HepG2 (cell line): ENCODE data around the gene VIPR1. TPM values are rescaled to one million over a fixed set of nuclear protein-coding genes. Genes with fewer than 3 reads are reported as not detected.

Experiments
- ATAC-seq: fragments of 200-7000 bp; cut with Tn5 transposase; 3 replicates; pipeline ENCODE4 v1.9.1; 2020; ENCODE audit warnings: mild to moderate bottlenecking, moderate library complexity
- BruUV-seq: library from RNA; stranded (reverse); fragments of 400-500 nt; replicated peaks from 2 replicates; lab custom pipeline; 2021; lab: Mats Ljungman, UMichigan
- CTCF ChIA-PET: fragments of 300-600 bp; formaldehyde crosslinking; extraction: SDS; loops from one replicate; lab custom pipeline; 2021; ENCODE audit warnings: low total read pairs, inconsistent platforms, low intra/inter-chr PET ratio; lab: Yijun Ruan, JAX
- POLR2A ChIA-PET: fragments of 350-600 bp; sonication (Branson Sonifier 250); formaldehyde crosslinking; loops from one replicate; lab custom pipeline; 2020; ENCODE audit warnings: antibody characterized with exemption, inconsistent platforms; lab: Yijun Ruan, JAX
- DNase-seq: peaks from one replicate; pipeline ENCODE4 v3.0.0-alpha.2; 2015; ENCODE audit warnings: low spot score
- FAIRE-seq: peaks from 3 replicates; lab custom pipeline; 2011; peaks lifted over from hg19 to GRCh38; lab: Jason Lieb, UNC
- H2AFZ ChIP-seq: one replicate; pipeline ENCODE4 v1.6.1; 2011; ENCODE audit warnings: low read length, inconsistent platforms
- H3K27ac ChIP-seq: fragments of 300-600 bp; 3 replicates; pipeline ENCODE4 v1.8.0; 2011; ENCODE audit warnings: mixed run types, mild to moderate bottlenecking, mixed read lengths, low read length, inconsistent platforms; ENCODE audit not compliant: insufficient read depth; ENCODE audit errors: extremely low read length
- H3K27me3 ChIP-seq, 2 experiments: fragments of 200-600 bp in 1 of 2; 2 replicates in 1 of 2; 3 replicates in 1 of 2; pipeline versions ENCODE4 v1.6.0 to v1.8.0; 2011; ENCODE audit warnings: low read length in 2 of 2, mild to moderate bottlenecking in 2 of 2, moderate library complexity in 2 of 2, inconsistent platforms in 1 of 2; ENCODE audit not compliant: insufficient read depth in 2 of 2, control insufficient read depth in 1 of 2
- H3K36me3 ChIP-seq, 2 experiments: fragments of 200-600 bp in 1 of 2; replicated peaks in 1 of 2; 2 replicates in 1 of 2; 3 replicates in 1 of 2; pipeline versions ENCODE4 v1.5.1 to v1.8.0; 2011; ENCODE audit warnings: low read length in 2 of 2, inconsistent platforms in 1 of 2; ENCODE audit not compliant: insufficient read depth in 2 of 2, control insufficient read depth in 1 of 2
- H3K4me1 ChIP-seq: 2 replicates; pipeline ENCODE4 v1.5.1; 2012; ENCODE audit warnings: low read length, inconsistent platforms; ENCODE audit not compliant: insufficient read depth
- H3K4me2 ChIP-seq: 2 replicates; pipeline ENCODE4 v1.6.0; 2011; ENCODE audit warnings: low read depth, low read length, inconsistent platforms
- H3K4me3 ChIP-seq, 3 experiments: fragments of 200-600 bp in 1 of 3; sonication (generic), shearing (Covaris generic) in 1 of 3; replicated peaks in 1 of 3; 2 replicates each; pipeline ENCODE4 v1.5.1; 2011 to 2016; ENCODE audit warnings: low read length in 3 of 3, inconsistent platforms in 2 of 3, low read depth in 2 of 3, mild to moderate bottlenecking in 2 of 3, control low read depth in 1 of 3, mixed read lengths in 1 of 3; ENCODE audit not compliant: insufficient read depth in 1 of 3
- H3K79me2 ChIP-seq: one replicate; pipeline ENCODE4 v1.6.1; 2011; ENCODE audit warnings: low read length, inconsistent platforms; ENCODE audit not compliant: insufficient read depth
- H3K9ac ChIP-seq: 2 replicates; pipeline ENCODE4 v1.6.0; 2011; ENCODE audit warnings: mild to moderate bottlenecking, low read depth, low read length, inconsistent platforms; ENCODE audit not compliant: insufficient read depth
- H3K9me3 ChIP-seq: 2 replicates; pipeline ENCODE4 v1.5.1; 2012; ENCODE audit warnings: mild to moderate bottlenecking, low read length
- H4K20me1 ChIP-seq: 2 replicates; pipeline ENCODE4 v1.6.0; 2011; ENCODE audit warnings: inconsistent platforms, mild to moderate bottlenecking, low read length, moderate library complexity; ENCODE audit not compliant: insufficient read depth
- CREM ChIP-seq, 2 experiments: sonication (generic) in 1 of 2; formaldehyde crosslinking in 1 of 2; IDR thresholded peaks; 2 replicates each; pipeline versions ENCODE4 v1.4.0 to v1.6.1; 2016 to 2020; ENCODE audit warnings: antibody characterized with exemption in 1 of 2, mild to moderate bottlenecking in 1 of 2, missing genetic modification reagents in 1 of 2
- RARG ChIP-seq: sonication (generic); formaldehyde crosslinking; IDR thresholded peaks from 2 replicates; pipeline ENCODE4 v1.4.0; 2020; ENCODE audit warnings: low read depth, mild to moderate bottlenecking, missing genetic modification reagents
- RERE ChIP-seq: IDR thresholded peaks from 2 replicates; pipeline ENCODE4 v1.6.1; 2016; ENCODE audit warnings: low read depth, missing genetic modification reagents, missing compliant biosample characterization
- SETDB1 ChIP-seq: sonication (generic); formaldehyde crosslinking; IDR thresholded peaks from 2 replicates; pipeline ENCODE4 v1.5.1; 2020; ENCODE audit warnings: missing genetic modification reagents, mild to moderate bottlenecking, borderline replicate concordance
- ZNF34 ChIP-seq: sonication (generic); formaldehyde crosslinking; IDR thresholded peaks from 2 replicates; pipeline ENCODE4 v1.4.0; 2020; ENCODE audit warnings: mild to moderate bottlenecking, missing genetic modification reagents, borderline replicate concordance
- ZNF629 ChIP-seq: sonication (generic); formaldehyde crosslinking; conservative IDR thresholded peaks from 2 replicates; pipeline ENCODE4 v1.5.0; 2020; ENCODE audit warnings: missing genetic modification reagents
- ZNF710 ChIP-seq: sonication (generic); formaldehyde crosslinking; IDR thresholded peaks from 2 replicates; pipeline ENCODE4 v1.5.0; 2020; ENCODE audit warnings: mild to moderate bottlenecking, missing genetic modification reagents, borderline replicate concordance
- whole genome bisulfite sequencing: methylation state at CpG from one replicate; pipeline ENCODE4 v1.1.6; 2017; ENCODE audit warnings: low lambda C conversion rate; 5-methylcytosine and 5-hydroxymethylcytosine counted together
- in situ Hi-C: cut with HindIII; loops from 2 replicates; pipeline ENCODE4 v1.10.0; 2017; ENCODE audit warnings: low pct_unique_long_range_greater_than_20kb; ENCODE audit not compliant: extremely low pct_ligation_motif_present
- intact Hi-C: fragments of 100-400 bp; cut with micrococcal nuclease; formaldehyde crosslinking; loops from one replicate; pipeline ENCODE4 v1.10.0; 2022; ENCODE audit not compliant: unreplicated experiment
- polyA plus RNA-seq, 8 experiments: library from polyadenylated mRNA; depleted of rRNA in 3 of 8; stranded (reverse) in 7 of 8; unstranded in 1 of 8; fragments of >200 nt; fragmentation: Illumina TruSeq in 4 of 8; extraction: Trizol in 4 of 8; gene quantifications; 2 replicates each; pipeline versions ENCODE4 v1.2.1 to v1.2.3, GENCODE V29; 2011 to 2016; ENCODE audit warnings: low read depth in 4 of 8, missing spikeins in 1 of 8, mixed read lengths in 1 of 8; ENCODE audit not compliant: insufficient read depth in 1 of 8
- total RNA-seq, 5 experiments: library from RNA; depleted of rRNA; stranded (reverse); fragments of >200 nt; fragmentation: Illumina TruSeq; extraction: Trizol; gene quantifications; 2 replicates each; pipeline ENCODE4 v1.2.3, GENCODE V29; 2016; ENCODE audit warnings: low read depth in 1 of 5

The VIPR1 gene
- total and polyA plus RNA-seq, 2 of the 13 experiments (the other 11 are each of a cell fraction or from before 2014, with no cell fraction given): 0.04 to 0.11 TPM

- TF ChIP-seq CREM (IDR thresholded peaks at IDR 0.05) (no peak), CREM (CRISPR knock-in tag; IDR thresholded peaks at IDR 0.05) (no peak), SETDB1 (no peak), ZNF710 (CRISPR knock-in tag) (no peak)
Measured at GRCh38 chr3:42515976-42516375, 13.5 kb downstream of the VIPR1 start (continued).

GRCh38 chr3:42516443-42516842, 14.0 kb downstream of the VIPR1 start:
- POLR2A ChIA-PET: no interaction called here
- no peak overlapping the region for H2AFZ ChIP-seq
- intact Hi-C loops: no loop called here

GRCh38 chr3:42517117-42517516, 14.7 kb downstream of the VIPR1 start:
- Histone ChIP-seq H2AFZ (no peak overlapping the region), H3K4me3 (no peak overlapping the region), H3K36me3 (no peaks in the 10 kb centered on the region), H3K79me2 (no peaks in the 10 kb centered on the region), H3K27me3 (no peaks in the 10 kb centered on the region; a peak in 1 of 5 replicates), H3K27ac (no peak overlapping the region), H3K4me1 (peaks cover 12% of the 10 kb centered on the region; the same call in 1 of the 2 replicates), H3K9ac (no peak overlapping the region), H3K9me3 (no peaks in the 10 kb centered on the region), H4K20me1 (no peaks in the 10 kb centered on the region), H3K4me2 (no peak overlapping the region)
- POLR2A ChIA-PET: no interaction called here
- CTCF ChIA-PET: no interaction called here
- FAIRE-seq (no peak), DNase-seq (no peak), ATAC-seq (no peak)
- WGBS: 0% methylated on average over 2 of the region's 4 CpGs
- intact Hi-C loops: no loop called here
- in situ Hi-C loops: no loop called here
- no TSS peak for BruUV-seq
- TF ChIP-seq ZNF34 (no peak), RERE (CRISPR knock-in tag) (no peak)

More at GRCh38 chr3:42516443-42516842, 14.0 kb downstream of the VIPR1 start:
- no peaks in the 10 kb centered on the region for H4K20me1 ChIP-seq
- no peaks in the 10 kb centered on the region; a peak in 2 of 5 replicates for H3K27me3 ChIP-seq
- no peak overlapping the region for H3K4me3 ChIP-seq
- FAIRE-seq (no peak), ATAC-seq (no peak; the same call in 1 of the 3 replicates), DNase-seq (no peak)
- H3K9ac ChIP-seq: no peak overlapping the region
- BruUV-seq: no TSS peak
- H3K36me3 ChIP-seq: no peaks in the 10 kb centered on the region
- peak; percentile 70 for TF ChIP-seq ZNF629 (CRISPR knock-in tag)
- no peak for TF ChIP-seq RARG
- in situ Hi-C loops: no loop called here
- H3K4me2 ChIP-seq: no peak overlapping the region
- no peaks in the 10 kb centered on the region for H3K79me2 ChIP-seq
- no peaks in the 10 kb centered on the region for H3K9me3 ChIP-seq
- peaks cover 12% of the 10 kb centered on the region; the same call in 1 of the 2 replicates for H3K4me1 ChIP-seq
- WGBS: 39% methylated on average over 3 of the region's 5 CpGs
- no peak overlapping the region for H3K27ac ChIP-seq
- CTCF ChIA-PET: no interaction called here
